Gastroesophageal sphincter (tissue), 3 donors: ENCODE results near the gene RAP1GAP2.

Source experiments
- EP300 ChIP-seq: sonication (generic); formaldehyde crosslinking; IDR thresholded peaks from one replicate; pipeline ENCODE4 v1.6.1; 2017; ENCODE audit warnings: antibody characterized with exemption, mild to moderate bottlenecking
- TF ChIP-seq, protein P1 (sequence below), 4 experiments: fragments of 200-600 bp in 2 of 4; fragments of 450-650 bp in 2 of 4; sonication (generic) in 1 of 4; IDR thresholded peaks; one replicate each; pipeline ENCODE4 v1.5.1; 2017 to 2019; ENCODE audit warnings: antibody characterized with exemption in 4 of 4, mild to moderate bottlenecking in 2 of 4, moderate library complexity in 2 of 4

DNA sequence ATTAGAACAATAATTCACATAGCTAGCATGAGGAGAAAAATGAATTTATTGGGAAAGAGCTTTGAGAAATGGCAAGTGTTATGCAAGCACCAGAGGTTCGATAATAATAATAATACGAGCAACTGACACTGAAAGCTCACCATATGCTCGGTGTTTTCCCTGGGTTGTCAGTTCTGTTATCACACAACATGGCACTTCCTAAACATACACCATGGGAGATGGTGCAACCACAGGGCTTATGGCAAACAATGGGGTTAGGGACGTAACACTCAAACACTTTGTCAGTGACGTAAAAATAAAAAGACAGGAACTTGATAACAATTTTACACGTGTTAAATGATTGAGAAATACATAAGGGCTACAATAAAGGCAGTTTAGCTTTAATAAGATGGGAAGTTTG, 243.5 kb downstream of the RAP1GAP2 start:
- TF ChIP-seq EP300, result no peak
- TF ChIP-seq, protein P1, sequence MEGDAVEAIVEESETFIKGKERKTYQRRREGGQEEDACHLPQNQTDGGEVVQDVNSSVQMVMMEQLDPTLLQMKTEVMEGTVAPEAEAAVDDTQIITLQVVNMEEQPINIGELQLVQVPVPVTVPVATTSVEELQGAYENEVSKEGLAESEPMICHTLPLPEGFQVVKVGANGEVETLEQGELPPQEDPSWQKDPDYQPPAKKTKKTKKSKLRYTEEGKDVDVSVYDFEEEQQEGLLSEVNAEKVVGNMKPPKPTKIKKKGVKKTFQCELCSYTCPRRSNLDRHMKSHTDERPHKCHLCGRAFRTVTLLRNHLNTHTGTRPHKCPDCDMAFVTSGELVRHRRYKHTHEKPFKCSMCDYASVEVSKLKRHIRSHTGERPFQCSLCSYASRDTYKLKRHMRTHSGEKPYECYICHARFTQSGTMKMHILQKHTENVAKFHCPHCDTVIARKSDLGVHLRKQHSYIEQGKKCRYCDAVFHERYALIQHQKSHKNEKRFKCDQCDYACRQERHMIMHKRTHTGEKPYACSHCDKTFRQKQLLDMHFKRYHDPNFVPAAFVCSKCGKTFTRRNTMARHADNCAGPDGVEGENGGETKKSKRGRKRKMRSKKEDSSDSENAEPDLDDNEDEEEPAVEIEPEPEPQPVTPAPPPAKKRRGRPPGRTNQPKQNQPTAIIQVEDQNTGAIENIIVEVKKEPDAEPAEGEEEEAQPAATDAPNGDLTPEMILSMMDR (IDR thresholded peaks at IDR 0.05), result no peak
